ENCODE measurements around the gene GBA2. TPM values are rescaled to one million over a fixed set of nuclear protein-coding genes. Genes with fewer than 3 reads are reported as not detected.

The GBA2 gene
- total RNA-seq, 1 donor, result 31.1 TPM

DNA sequence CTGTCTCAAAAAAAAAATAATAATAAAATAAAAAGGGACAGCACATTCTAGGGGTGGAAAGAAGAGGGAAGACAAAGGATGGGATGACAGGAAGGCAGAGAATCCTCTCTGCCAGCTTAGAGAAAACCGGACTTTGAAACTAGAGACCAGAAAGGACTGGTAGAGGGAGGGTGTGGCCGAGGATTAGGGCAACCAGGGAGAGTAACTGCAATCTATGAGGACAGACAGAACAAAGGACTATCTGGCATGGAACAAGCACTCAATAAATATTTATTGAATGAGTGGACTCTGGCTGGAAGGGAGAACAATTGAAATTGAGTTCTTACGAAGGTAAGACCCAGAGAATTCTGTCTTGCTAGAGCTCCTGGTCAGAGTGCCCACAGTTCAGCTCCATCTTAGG lies 2.4 kb downstream of the GBA2 start:
- TF ChIP-seq, protein P1, sequence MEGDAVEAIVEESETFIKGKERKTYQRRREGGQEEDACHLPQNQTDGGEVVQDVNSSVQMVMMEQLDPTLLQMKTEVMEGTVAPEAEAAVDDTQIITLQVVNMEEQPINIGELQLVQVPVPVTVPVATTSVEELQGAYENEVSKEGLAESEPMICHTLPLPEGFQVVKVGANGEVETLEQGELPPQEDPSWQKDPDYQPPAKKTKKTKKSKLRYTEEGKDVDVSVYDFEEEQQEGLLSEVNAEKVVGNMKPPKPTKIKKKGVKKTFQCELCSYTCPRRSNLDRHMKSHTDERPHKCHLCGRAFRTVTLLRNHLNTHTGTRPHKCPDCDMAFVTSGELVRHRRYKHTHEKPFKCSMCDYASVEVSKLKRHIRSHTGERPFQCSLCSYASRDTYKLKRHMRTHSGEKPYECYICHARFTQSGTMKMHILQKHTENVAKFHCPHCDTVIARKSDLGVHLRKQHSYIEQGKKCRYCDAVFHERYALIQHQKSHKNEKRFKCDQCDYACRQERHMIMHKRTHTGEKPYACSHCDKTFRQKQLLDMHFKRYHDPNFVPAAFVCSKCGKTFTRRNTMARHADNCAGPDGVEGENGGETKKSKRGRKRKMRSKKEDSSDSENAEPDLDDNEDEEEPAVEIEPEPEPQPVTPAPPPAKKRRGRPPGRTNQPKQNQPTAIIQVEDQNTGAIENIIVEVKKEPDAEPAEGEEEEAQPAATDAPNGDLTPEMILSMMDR (IDR thresholded peaks at IDR 0.05; ENCODE audit: extremely low read depth, low read depth, low read length), result no peak
- peak overlapping the region; percentile 92 for H3K4me3 ChIP-seq (ENCODE audit: insufficient read depth, low read length)
- H3K27me3 ChIP-seq (ENCODE audit: insufficient read depth, low read length), result no peaks in the 10 kb centered on the region
- H3K27ac ChIP-seq (ENCODE audit: low read depth, low read length), result no peak overlapping the region
- H2AFZ ChIP-seq (ENCODE audit: low read length), result no peak overlapping the region
- H3K4me1 ChIP-seq (ENCODE audit: insufficient read depth, low read length), result peaks cover 28% of the 10 kb centered on the region
- no peaks in the 10 kb centered on the region for H3K9me3 ChIP-seq (ENCODE audit: low read depth, low read length)
- peak overlapping the region; percentile 89 for H3K4me2 ChIP-seq (ENCODE audit: insufficient read depth, low read length)
- H4K20me1 ChIP-seq (ENCODE audit: insufficient read depth, low read length), result peaks cover 33% of the 10 kb centered on the region
- H3K79me2 ChIP-seq (ENCODE audit: insufficient read depth, low read length), result peaks cover 75% of the 10 kb centered on the region
- peaks cover 47% of the 10 kb centered on the region for H3K36me3 ChIP-seq (ENCODE audit: insufficient read depth, low read length)
- DNase-seq (ENCODE audit: insufficient read length, low spot score, missing footprints), result no peak

DNA sequence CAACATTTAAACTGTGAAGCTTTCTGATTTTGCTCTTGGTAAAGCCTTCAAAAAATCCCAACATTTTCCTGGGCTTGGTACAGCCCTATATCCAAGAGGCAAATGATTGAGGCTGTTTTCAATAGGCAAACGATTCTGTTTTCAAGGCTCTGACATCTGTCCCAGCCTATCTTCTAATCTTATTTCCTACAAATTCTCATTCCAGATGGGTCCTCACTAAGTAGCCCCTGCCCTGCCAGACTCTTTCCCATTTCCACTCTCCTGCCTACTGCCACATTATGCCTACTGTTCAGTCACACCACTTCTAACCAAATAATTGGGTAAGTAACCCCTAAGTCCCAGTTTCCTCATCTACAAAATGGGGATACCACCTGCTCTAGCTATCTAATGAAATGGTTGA lies 3.5 kb downstream of the GBA2 start:
- no peak for DNase-seq (ENCODE audit: insufficient read length, low spot score, missing footprints)
- Histone ChIP-seq H3K27ac (ENCODE audit: low read depth, low read length) (no peak overlapping the region), H3K27me3 (ENCODE audit: insufficient read depth, low read length) (no peaks in the 10 kb centered on the region), H3K4me2 (ENCODE audit: insufficient read depth, low read length) (no peak overlapping the region), H3K79me2 (ENCODE audit: insufficient read depth, low read length) (peaks cover 75% of the 10 kb centered on the region), H3K36me3 (ENCODE audit: insufficient read depth, low read length) (peaks cover 38% of the 10 kb centered on the region), H3K4me3 (ENCODE audit: insufficient read depth, low read length) (no peak overlapping the region), H3K9me3 (ENCODE audit: low read depth, low read length) (no peaks in the 10 kb centered on the region), H2AFZ (ENCODE audit: low read length) (no peak overlapping the region), H4K20me1 (ENCODE audit: insufficient read depth, low read length) (peaks cover 33% of the 10 kb centered on the region), H3K4me1 (ENCODE audit: insufficient read depth, low read length) (peaks cover 28% of the 10 kb centered on the region)
- TF ChIP-seq, protein P1 (IDR thresholded peaks at IDR 0.05; ENCODE audit: extremely low read depth, low read depth, low read length), result no peak

DNA sequence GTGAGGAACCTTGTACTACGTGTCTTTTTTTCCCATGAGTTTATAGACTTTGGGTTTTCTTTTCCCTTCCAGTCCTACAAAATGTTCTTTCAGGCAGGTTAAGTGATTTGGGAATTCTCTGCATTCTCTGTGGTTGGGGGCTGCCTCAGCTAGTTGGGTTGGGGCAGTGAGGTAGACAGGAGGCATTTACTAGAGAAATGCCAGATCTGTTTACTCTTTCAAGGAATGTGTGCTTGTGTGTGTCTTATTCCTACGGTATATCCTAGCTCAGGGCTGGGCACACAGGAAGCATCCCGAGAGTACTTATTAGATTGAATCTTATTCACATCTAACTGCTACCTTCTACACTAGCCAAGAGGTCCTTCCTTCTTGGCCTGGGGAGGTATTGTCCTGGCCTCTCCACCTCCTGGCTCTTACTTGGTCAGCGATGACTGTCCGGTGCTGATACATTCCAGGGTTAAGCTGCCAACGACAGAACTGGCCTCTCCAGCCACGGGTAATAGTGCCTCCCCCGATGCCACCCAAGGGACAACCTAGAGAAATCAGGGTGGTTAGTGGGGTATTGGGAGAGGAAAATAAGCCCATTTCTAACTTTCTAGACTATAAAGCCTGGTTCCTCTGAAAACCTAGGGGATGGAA lies 5.0 kb downstream of the GBA2 start:
- Histone ChIP-seq H3K4me1 (ENCODE audit: insufficient read depth, low read length) (peaks cover 22% of the 10 kb centered on the region), H3K27ac (ENCODE audit: low read depth, low read length) (no peak overlapping the region), H3K4me2 (ENCODE audit: insufficient read depth, low read length) (no peak overlapping the region), H3K9me3 (ENCODE audit: low read depth, low read length) (no peaks in the 10 kb centered on the region), H3K79me2 (ENCODE audit: insufficient read depth, low read length) (peaks cover 63% of the 10 kb centered on the region), H3K36me3 (ENCODE audit: insufficient read depth, low read length) (peaks cover 54% of the 10 kb centered on the region), H2AFZ (ENCODE audit: low read length) (no peak overlapping the region), H3K27me3 (ENCODE audit: insufficient read depth, low read length) (no peaks in the 10 kb centered on the region), H4K20me1 (ENCODE audit: insufficient read depth, low read length) (peaks cover 33% of the 10 kb centered on the region), H3K4me3 (ENCODE audit: insufficient read depth, low read length) (no peak overlapping the region)
- no peak for DNase-seq (ENCODE audit: insufficient read length, low spot score, missing footprints)
- TF ChIP-seq, protein P1 (IDR thresholded peaks at IDR 0.05; ENCODE audit: extremely low read depth, low read depth, low read length), result no peak

DNA sequence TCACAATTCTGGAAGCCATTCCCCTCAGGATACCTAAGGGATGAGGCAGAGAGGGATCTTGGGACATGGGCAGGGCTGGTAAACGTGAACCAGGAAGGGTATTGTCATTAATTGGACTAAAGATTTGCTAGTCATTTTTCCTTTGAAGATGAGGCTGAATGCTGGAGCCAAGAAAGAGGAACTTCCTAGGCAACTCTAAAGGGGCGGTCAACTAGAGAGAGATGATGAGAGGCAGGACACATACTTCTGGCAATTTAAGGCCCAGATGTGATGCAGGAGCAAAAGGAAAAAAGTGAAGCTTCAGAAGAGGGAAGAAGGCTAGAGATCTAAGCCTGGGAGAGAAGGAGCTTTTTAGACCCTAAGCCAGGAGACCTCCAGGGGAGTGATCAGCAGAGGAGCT lies 5.6 kb downstream of the GBA2 start:
- Histone ChIP-seq H3K4me1 (ENCODE audit: insufficient read depth, low read length) (peaks cover 22% of the 10 kb centered on the region), H4K20me1 (ENCODE audit: insufficient read depth, low read length) (peaks cover 33% of the 10 kb centered on the region), H3K9me3 (ENCODE audit: low read depth, low read length) (no peaks in the 10 kb centered on the region), H3K4me2 (ENCODE audit: insufficient read depth, low read length) (no peak overlapping the region), H3K27ac (ENCODE audit: low read depth, low read length) (no peak overlapping the region), H3K27me3 (ENCODE audit: insufficient read depth, low read length) (no peaks in the 10 kb centered on the region), H3K79me2 (ENCODE audit: insufficient read depth, low read length) (peaks cover 58% of the 10 kb centered on the region), H3K36me3 (ENCODE audit: insufficient read depth, low read length) (peaks cover 59% of the 10 kb centered on the region), H3K4me3 (ENCODE audit: insufficient read depth, low read length) (no peak overlapping the region), H2AFZ (ENCODE audit: low read length) (no peak overlapping the region)
- no peak for DNase-seq (ENCODE audit: insufficient read length, low spot score, missing footprints)
- TF ChIP-seq, protein P1 (IDR thresholded peaks at IDR 0.05; ENCODE audit: extremely low read depth, low read depth, low read length), result no peak

All from osteoblast (primary cell).